HG03575 (cell line): ENCODE data around the gene MYEOV.

ENCODE experiments used
- ATAC-seq: cut with Tn5 transposase; IDR thresholded peaks from one replicate; pipeline ENCODE4 v1.9.1; 2021; ENCODE audit not compliant: unreplicated experiment, insufficient number of reproducible peaks, low FRiP score; ENCODE audit errors: extremely low read depth

MYEOV gene

DNA sequence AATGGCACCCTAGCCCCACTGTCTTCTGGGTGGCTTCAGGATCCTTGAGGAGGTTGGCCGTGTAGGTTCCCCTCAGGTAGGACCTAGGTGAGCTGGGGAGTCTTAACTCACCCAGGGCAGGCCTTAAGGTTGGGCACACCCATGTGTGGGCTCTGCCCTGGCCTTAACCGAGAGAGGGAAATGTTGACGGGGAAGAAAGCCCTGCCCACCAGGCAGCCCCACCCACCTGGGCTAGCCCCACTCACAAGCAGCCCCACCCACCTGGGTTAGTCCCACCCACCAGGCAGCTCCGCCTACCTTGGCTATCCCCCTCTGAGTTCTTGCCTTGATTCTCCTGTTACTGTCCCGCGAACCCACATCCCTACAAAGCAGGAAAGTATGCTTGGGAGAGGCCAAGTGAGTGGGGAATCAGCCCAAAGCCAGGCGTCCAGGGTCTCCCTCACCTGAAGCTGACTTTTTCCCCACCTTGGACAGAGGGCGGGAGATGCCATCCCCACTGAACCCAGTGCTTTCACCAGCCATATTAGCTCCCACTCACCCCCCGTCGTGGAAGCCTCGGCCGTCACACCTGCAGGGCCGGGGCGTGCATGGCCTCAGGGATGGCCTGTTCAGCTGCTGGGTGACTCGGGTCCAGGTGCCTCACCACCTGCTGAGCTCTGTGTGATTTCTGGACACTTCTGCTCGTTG, at the start of gene MYEOV:
Gene MYEOV (plus strand): TSS at position 337 of the 687 bp plus-strand sequence. CDS start 1,200 bp downstream, outside the sequence.
- ATAC-seq = no peak

DNA sequence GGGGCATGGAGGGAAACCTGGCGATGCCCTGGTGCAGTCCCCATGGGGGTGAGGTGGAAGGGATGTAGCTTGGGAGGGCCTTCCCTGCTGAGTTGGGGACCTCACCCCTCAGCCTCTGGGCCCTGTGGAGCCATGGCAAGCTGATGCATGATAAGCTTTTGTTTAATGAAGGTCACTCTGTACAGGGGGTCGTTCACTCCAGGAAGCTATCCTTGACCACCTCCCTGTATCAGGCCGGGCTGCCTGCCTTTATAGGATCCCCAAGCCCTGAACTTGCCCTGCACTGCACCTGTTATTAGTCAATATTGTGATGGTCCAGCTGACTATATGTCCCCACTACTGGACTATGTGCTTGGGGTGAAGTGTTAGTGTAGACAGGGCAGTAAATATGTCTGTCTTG, 49.7 kb upstream of the MYEOV start:
- no peak for ATAC-seq

DNA sequence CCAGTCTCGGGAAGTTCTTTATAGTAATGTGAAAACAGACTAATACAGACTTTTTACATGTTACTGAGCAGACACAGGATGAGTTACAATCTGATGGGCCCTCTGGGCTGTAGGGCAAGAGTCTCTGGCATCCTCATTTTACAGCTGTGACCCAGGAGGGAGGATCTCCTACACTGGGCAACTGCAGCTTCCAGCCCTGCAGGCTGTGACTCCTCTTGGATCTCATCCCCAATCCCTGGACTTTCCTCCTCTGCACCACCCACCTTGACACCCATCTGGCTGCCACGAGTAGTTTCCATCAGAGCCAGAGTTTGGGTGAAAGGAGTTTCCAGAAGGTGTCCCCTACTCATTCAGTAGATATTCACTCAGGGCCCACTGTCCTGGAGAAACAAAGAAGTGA, 48.9 kb upstream of the MYEOV start:
- no peak for ATAC-seq

DNA sequence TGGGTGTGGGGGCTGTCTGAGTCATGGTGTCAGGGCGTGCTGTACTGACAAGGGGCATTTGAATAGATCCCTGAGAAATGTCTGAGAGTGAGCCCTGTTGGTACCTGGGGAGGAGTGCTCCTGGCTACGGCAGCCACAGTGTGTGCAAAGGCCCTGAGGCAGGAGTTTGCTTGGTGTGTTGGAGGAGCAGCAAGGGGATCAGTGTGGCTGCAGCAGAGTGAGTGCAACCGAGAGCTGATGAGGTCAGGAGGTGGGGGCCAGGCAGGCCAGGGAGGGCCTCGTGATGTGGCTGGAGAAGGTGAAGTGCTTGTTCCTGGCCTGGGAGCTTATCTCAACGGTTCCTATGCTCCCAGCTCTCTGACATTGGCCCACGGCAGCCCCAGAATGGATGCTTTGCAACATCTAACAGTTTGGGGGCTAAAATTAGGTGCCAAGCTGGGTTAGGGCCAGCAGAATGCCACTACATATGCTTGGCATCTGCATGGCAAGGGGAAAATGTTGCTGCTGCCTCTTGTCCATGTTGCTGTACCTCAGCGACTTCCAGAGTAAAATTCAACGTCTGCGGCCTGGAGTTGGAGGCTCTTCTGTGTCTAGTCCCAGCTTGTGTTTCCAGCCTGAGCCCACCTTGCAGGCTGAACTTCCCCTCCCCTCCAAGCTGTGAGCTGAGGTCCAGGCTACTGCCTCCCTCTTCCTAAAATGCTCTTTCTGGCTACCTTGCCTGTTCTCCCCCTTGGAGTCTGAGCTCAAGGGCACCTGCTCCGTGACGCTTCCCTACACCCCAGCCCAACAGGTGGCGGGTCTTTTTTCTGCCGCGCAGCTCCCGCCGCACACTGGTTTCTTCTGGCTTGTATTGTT, 48.2 kb upstream of the MYEOV start:
- no peak for ATAC-seq

DNA sequence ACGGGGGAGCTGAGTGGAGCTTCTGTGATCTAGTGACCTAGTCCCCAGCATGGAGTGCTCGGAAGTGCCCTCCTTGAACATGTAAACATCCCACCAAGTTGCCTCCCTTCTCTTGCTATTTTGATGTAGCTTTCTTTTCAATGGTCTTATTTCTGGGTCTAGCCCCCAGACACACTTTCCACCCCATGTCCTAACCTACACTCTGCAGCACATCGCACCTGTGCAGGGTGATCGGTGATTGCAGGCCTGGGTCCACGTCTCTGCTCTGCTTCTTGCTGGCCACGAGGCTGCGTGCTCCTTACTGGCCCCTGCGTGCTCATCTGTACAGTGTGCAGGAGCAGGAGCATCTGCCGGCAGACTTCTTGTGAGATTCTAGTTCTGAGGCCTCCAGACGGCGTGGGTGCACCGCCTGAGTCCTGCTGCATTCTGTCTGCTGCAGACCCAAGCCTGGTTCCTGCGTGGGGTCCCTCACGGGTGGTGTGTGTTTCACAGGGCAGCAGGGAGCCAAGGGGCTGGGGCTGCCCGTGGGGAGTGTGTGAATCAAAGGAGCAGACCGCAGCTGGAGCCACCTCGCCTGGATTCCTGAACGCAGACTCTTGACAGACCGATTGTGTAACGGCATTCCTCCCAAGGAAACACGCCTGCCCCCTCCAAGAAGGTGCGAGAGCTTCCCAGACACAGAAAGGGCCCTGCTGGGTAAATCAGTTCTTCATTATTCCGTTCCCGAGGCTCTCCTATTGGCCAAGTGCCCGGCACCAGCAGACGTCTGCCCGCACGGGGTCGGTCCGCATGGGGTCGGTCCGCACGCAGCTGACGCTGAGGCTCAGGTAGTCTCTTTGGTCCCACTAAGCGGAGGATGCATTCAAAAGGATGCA, 44.4 kb upstream of the MYEOV start:
- no peak for ATAC-seq

DNA sequence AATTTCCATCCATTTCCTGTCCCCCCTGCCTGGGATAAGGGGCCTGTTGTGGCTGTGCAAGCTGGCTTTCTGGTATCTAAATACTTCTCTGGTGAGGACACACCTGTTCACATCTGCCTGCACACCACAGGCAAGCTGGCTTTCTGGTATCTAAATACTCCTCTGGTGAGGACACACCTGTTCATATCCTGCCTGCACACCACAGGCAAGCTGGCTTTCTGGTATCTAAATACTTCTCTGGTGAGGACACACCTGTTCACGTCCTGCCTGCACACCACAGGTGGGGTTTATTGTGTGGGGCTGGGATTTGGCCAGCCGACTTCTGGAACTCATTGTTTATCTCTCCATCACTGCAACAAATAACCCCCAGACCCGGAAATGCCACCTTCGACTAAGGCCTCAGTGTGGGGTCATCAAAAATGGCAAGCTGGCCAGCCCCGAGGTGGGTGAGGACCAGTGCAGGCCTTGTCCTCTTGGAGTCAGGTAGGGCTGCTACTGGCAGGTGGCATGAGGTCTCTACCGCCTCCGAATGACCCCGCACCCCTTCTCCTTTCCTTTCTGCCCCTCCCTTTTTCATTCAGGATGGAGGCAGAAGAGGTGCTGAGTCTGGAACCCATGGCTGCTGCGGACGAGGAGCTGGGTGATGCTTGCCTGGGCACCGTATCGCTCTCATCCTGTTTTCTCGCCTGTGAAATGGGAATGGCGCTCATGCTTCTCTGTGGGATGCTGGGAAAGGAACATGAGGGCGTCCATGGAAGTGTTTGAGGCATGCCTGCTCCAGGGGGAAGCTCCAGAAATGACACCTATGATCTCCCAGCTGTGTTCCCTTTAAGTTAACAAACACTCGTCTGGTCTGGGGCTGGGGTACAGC, 43.5 kb upstream of the MYEOV start:
- ATAC-seq = no peak

DNA sequence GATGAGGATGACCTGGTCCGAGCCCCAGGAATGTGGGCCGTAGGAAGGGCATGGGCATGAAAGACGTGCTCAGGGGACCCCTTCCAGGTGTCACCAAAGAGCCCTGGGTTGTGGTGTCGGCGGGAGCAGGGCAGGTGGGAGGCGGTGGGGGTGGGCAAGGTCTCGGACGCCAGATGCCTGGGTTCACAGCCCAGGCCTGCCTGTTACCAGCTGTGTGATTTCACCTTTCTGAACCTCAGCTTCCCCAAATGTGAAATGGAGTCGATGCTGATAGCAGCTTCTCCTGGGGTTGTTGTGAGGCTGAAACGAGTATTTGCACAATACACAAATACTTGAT, 42.9 kb upstream of the MYEOV start:
- no peak for ATAC-seq

DNA sequence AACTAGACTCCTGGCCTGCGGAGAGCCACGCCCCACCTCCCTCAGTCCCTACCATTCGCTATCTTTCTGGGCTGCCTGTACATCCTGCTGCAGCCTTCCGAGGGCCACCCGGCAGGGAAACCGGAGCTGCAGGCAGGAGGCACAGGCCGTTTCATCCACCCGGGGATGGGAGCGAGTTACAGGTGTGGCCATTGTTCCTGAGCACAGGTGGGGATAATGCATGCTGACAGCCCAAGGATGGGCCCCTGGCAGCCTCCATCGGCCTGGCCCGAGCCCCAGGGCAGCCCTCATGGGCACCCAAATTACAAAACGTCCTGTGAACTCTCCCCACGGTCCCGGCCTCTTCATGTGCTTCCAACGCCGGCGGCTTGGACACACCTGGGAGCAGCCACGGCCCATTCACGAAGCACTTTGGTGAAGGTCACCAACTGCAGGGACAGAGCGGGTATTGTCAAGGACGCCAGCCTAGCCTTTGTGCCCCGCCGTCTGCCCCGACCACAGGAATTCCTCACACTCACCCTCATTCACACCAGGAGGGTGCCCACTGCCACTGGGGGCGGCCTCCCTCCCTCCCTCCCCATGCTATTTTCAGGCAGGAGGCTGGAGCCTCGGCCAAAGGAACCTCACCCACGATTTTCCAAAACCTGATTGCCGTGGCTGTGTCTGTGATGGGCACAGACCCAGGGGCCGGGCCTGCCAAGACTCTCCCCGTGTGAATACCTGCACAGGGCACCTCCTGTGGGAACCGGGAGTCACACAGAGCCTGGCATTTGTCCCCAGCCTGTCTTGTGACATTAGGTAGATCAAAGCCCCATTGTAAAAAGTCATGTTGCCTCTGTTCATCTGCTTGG, 42.1 kb upstream of the MYEOV start:
- no peak for ATAC-seq

DNA sequence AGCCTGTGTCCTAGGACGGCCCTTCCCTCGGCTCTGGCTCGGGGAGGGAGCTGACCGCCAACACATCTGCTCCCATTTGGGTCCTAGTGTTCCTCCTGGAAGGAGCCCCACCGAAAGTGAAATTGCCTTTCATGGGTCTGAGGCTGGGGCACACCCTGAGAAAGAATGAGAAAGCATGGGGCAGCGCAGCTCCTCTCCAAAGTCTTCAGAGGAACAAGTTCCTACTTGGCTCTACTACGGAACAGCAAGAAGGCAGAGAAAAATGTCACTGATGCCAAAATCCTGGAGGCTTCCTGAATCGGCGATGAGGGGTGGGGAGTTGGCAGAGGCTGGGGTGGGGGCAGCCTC, 41.5 kb upstream of the MYEOV start:
- ATAC-seq = no peak

DNA sequence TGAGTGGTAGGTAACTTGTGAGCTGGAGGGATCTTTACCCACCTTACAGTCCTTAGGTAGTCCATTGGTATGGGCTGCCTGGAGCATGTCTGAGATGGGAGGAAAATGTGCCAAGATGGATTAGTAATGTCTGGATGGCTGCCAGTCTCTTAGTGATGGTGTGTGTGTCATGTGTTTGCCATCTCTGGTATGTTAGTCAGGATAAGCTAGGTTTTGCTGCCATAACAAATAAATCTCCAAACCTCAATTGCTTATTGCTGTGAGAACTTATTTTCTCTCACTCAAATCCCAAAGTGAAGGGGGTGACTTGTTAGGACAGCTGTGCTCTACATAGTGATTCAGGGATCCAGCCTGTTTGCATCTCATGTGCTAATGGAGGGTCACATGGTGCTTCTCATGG, 40.9 kb upstream of the MYEOV start:
- no peak for ATAC-seq

DNA sequence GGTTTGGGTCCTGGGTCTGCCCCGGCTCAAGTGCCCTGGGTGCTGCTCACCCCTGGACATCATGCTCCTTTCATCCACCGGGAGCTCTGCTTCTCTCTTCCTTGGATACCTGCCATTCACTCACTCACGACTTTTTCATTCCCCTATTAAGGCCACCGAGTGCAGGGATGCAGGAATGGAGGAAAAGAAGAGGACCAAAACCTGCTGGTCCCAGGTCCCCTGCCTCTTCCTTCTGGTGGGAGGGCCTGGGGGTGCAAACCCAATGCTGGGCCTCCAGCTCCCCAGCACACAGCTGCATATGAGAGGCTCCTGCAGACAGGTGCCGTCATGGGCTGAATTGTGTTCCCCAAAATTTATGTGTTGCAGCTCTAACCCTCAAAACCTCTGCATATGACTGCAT, 36.8 kb upstream of the MYEOV start:
- no peak for ATAC-seq

DNA sequence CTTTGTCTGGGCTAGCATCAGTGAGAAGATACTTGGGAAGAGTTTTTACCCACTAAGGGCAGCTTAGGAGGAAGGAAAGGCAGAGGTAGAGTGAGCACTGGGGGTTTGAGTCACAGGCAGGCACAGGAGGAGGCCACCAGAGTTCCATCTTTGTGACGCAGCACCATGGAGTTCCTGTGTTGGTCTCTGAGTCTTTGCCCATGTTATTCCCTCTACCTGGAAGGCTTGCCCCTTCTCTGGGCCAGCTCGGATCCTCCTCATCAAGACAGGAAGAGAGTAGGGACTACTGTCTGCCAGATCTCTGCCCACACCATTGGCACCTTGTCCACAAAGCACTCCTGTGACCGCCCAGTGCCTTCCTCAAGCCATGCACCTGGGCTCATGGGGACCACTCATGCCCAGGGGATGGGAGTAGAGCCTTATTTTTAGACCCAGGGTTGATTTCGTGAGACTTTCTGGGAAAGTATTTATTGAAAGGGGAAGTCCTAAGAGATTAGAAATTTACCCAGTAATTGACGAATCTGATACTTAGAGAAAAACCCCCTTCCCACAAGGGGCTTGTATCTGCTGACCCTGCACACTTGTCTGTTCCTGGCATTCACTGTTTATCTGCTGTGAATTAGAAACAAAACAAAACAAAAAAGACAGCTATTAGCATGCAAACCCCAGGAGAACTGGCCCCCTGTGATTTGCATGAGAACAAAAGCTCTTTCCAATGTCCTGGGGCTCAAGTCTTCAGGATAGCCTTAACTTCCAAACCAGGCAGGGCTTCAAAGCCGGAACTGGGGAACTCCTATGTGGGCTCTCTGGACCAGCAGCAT, 35.9 kb upstream of the MYEOV start:
- ATAC-seq = no peak

DNA sequence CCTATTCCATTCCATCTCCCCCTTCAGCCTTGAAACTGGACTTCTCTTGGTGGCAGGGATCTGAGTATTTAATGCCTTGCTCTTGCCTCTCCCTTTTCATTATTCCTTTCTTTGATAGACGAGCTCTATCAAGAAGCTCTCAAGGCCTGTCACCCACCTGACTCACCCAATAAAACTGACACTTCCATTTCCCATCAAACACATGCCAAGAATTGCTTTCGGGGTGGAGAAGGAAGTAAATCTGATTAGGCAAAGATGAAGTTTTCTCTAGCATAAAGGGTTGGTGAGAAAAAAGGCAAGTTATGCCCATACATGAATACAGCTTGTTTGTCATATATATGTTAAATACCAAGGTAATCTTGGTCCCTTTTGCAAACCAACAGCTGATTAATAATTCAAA, 34.9 kb upstream of the MYEOV start:
- ATAC-seq = no peak

DNA sequence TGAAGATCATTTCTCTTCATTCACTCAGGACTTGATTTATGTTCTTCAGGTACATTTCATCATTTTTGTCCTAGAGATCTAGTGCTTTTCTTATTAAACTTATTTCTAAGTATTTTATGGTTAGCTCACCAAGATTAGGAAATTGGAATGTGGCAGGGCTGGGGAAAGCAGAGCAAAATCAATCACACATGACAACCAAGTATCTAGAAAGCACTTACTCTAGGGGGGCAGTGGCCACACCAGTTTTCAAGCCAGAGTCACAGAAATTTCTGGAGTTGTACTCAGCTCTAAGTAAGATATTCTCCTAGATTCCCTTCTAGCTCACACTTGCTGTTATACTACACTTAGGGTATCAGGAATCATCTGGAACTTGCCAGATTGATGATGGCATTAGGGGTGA, 33.3 kb upstream of the MYEOV start:
- no peak for ATAC-seq

DNA sequence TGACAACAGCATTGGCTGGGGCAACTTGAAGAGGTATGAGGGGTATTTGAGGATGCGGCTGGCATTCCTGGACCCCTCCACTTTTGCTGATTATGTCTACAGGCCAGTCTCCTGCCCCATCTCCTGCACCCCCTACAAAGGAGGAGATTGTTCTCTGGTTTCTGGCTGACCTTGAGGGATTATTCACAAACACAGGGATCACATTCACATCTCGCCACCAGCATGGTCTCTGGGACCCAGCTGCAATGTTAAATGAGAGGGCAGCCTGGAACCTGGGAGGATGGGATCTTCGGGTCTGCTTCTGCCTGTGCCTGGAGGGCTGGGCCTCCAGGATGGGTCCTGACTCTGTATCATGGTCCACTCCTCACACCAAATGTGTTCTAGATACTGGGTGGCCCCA, 32.8 kb upstream of the MYEOV start:
- no peak for ATAC-seq

DNA sequence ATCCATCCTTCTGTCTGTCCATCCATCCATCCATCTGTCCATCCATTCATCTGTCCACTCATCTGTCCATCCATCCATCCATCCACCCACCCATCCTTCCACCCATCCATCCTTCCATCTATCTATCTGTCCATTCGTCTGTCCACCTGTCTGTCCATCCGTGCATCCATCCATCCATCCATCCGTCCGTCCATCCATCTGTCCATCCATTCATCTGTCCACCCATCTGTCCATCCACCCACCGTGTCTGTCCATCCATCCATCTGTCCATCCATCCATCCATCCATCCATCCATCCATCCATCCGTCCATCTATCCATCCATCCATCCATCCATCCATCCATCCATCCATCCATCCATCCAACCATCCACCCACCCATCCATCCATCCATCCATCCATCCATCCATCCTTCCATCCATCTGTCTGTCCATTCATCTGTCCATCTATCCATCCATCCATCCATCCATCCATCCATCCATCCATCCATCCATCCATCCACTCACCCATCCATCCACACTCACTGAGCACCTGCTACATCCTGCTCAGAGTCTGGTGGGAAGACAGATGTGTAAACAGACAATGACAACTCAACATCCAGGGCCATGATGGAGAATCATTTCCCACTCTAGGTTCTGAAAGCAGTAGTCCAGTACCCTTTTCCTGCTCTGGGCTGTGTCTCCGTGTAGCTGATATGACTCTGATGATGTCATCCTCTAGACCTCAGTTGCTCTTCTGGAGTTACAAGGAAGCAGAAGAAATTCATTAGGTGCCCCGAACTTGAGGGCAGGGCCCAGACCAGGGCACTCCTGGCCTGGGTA, 30.8 kb upstream of the MYEOV start:
- no peak for ATAC-seq

DNA sequence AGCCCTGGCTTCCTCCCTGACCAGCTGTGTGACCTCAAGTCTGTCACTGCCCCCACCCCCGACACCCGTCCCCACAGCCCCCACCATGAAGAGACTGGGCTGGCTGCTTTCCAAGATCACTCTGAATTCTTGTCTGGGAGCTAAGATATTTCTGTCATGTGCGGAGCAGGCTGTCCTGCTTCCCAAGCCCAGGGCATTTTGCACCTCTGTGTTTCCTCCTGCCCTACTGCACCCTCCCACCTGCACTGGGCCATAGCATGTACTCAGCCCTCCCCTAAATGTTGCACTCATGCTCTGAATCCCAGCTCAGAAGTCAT, 30.3 kb upstream of the MYEOV start:
- ATAC-seq = no peak
